Frontal cortex (tissue), 4 donors: ENCODE measurements around the gene SLC13A4. TPM values are rescaled to one million over a fixed set of nuclear protein-coding genes. Genes with fewer than 3 reads are reported as not detected.
A peak's percentile ranks its signal among the peaks of the same experiment; 100 is the strongest.
"Not testable (repeated sequence)": the region's sequence is repeated elsewhere in the genome, so short reads cannot be mapped to it uniquely, and the experiment has no call there.

Experiments used
- DNase-seq, 2 donors: peaks; one replicate each; pipeline ENCODE4 v3.0.0; 2012; ENCODE audit warnings: low spot score in 2 of 2
- FAIRE-seq: peaks from 2 replicates; lab custom pipeline; 2012; peaks lifted over from hg19 to GRCh38; lab: Jason Lieb, UNC
- total RNA-seq: library from RNA; depleted of rRNA; stranded (reverse); fragments of >200 nt; gene quantifications from one replicate; pipeline ENCODE4 v1.2.3, GENCODE V29; 2014
- donor health status: control.
- donor health status: control.
- donor health status: control.

SLC13A4 gene
- total RNA-seq, 1 donor from 2014 or later, result 12.6 TPM

- FAIRE-seq, DNase-seq: not testable (repeated sequence)
Measured at GRCh38 chr7:135668852-135669395, 59.1 kb downstream of the SLC13A4 start.

GRCh38 chr7:135667626-135668025 is 60.4 kb downstream of the SLC13A4 start:
- DNase-seq, FAIRE-seq: not testable (repeated sequence)

- no peak for FAIRE-seq
- DNase-seq, result no peak
Measured at GRCh38 chr7:135666846-135667245, 61.1 kb downstream of the SLC13A4 start.

- DNase-seq (no peak), FAIRE-seq (no peak)
Measured at GRCh38 chr7:135666156-135666555, 61.8 kb downstream of the SLC13A4 start.

GRCh38 chr7:135665042-135665441 is 62.9 kb downstream of the SLC13A4 start:
- FAIRE-seq (no peak), DNase-seq (no peak)

- FAIRE-seq, result no peak
- DNase-seq, result no peak
Measured at GRCh38 chr7:135664046-135664589, 63.9 kb downstream of the SLC13A4 start.

- FAIRE-seq (no peak), DNase-seq (peak; percentile 91 to 95)
Measured at GRCh38 chr7:135662373-135663114, 65.4 kb downstream of the SLC13A4 start, which contains the start of gene STMP1. Gene STMP1 (plus strand): TSS chr7:135662514.

- DNase-seq (no peak), FAIRE-seq (no peak)
Measured at GRCh38 chr7:135662123-135662372, 65.9 kb downstream of the SLC13A4 start.

GRCh38 chr7:135661311-135662122 is 66.5 kb downstream of the SLC13A4 start:
- DNase-seq (no peak), FAIRE-seq (no peak)

- DNase-seq (no peak), FAIRE-seq (no peak)
Measured at GRCh38 chr7:135659159-135659846, 68.7 kb downstream of the SLC13A4 start.

- FAIRE-seq (no peak), DNase-seq (no peak)
Measured at GRCh38 chr7:135658564-135658963, 69.4 kb downstream of the SLC13A4 start.

GRCh38 chr7:135653340-135654080 is 74.5 kb downstream of the SLC13A4 start:
- no peak for DNase-seq
- FAIRE-seq, result no peak

- DNase-seq (no peak), FAIRE-seq (no peak)
Measured at GRCh38 chr7:135650831-135651573, 77.0 kb downstream of the SLC13A4 start.

GRCh38 chr7:135648235-135648634 is 79.8 kb downstream of the SLC13A4 start:
- FAIRE-seq, result no peak
- DNase-seq, result no peak

GRCh38 chr7:135647755-135648154 is 80.2 kb downstream of the SLC13A4 start:
- no peak for FAIRE-seq
- no peak for DNase-seq

- FAIRE-seq (peak; percentile 36), DNase-seq (no peak)
Measured at GRCh38 chr7:135645296-135645904, 82.6 kb downstream of the SLC13A4 start.

- FAIRE-seq (no peak), DNase-seq (no peak)
Measured at GRCh38 chr7:135644729-135645128, 83.3 kb downstream of the SLC13A4 start.

- DNase-seq (no peak), FAIRE-seq (no peak)
Measured at GRCh38 chr7:135644154-135644553, 83.8 kb downstream of the SLC13A4 start.
